Measurements from ENCODE around the gene CIDEA. TPM values are rescaled to one million over a fixed set of nuclear protein-coding genes. Genes with fewer than 3 reads are reported as not detected.

The CIDEA gene
- total RNA-seq, 1 donor from 2014 or later, result not detected

DNA sequence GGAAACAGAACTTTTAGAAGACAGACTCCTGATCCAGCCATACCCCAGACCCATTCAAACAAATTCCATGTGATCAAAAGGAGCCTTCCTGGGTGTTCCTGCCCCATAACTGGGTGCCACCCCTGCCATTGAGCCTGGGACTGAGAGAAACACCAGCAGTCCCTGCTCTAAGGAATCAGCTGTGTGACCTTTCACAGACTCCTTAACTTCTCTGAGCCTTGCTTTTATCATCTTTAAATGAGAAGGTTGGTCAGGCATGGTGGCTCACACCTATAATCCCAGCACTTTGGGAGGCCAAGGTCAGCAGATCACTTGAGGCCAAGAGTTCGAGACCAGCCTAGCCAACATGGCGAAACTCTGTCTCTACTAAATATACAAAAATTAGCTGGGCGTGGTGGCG is 20.6 kb downstream of the CIDEA start:
- no peaks in the 10 kb centered on the region for H3K27me3 ChIP-seq (ENCODE audit: low read depth)
- no peaks in the 10 kb centered on the region for H3K9me3 ChIP-seq
- H3K36me3 ChIP-seq, result no peaks in the 10 kb centered on the region
- no peak overlapping the region for H3K27ac ChIP-seq
- no peak for ATAC-seq
- DNase-seq, result no peak
- intact Hi-C loops (cut with DNase I), result no loop called here
- TF ChIP-seq, protein P1, sequence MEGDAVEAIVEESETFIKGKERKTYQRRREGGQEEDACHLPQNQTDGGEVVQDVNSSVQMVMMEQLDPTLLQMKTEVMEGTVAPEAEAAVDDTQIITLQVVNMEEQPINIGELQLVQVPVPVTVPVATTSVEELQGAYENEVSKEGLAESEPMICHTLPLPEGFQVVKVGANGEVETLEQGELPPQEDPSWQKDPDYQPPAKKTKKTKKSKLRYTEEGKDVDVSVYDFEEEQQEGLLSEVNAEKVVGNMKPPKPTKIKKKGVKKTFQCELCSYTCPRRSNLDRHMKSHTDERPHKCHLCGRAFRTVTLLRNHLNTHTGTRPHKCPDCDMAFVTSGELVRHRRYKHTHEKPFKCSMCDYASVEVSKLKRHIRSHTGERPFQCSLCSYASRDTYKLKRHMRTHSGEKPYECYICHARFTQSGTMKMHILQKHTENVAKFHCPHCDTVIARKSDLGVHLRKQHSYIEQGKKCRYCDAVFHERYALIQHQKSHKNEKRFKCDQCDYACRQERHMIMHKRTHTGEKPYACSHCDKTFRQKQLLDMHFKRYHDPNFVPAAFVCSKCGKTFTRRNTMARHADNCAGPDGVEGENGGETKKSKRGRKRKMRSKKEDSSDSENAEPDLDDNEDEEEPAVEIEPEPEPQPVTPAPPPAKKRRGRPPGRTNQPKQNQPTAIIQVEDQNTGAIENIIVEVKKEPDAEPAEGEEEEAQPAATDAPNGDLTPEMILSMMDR (IDR thresholded peaks at IDR 0.05), result no peak
- no peak overlapping the region for H3K4me3 ChIP-seq
- H3K4me1 ChIP-seq, result peaks cover 9% of the 10 kb centered on the region

DNA sequence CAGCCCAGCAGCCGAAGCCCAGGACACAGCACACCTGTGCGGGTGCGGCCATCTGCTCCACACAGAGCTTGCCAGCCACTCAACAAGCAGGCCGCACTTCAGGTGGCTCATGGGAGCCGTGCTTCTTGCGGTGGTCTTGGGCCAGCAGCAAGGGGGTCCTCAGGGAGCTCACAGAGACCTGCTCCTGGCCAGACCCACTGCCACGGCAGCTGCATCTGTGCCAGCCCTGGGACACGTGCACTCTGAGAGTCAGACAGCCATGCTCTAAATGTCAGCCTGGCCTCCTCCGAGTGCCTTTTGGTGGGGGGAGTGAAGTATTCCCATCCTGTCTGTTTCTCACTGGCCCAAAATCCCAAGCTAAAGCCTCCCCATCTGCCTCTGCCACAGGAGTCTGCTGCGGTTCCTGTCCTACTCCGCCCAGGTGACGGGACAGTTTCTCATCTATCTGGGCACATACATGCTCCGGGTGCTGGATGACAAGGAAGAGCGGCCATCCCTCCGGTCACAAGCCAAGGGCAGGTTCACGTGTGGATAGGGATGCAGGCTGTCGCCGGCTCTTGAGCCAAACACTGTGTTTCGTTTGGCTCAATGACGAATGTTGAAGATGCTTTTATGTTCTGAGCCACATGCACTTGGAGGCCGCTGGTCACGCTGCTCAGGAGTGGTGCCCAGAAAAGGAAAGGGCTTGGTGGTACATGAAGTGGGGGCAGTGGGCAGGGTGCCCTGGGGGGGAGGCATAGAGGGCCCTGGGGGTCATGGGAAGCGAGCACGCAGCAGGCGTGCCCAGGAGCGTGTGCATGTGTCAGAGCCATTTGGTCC is 22.8 kb downstream of the CIDEA start:
- no peak for DNase-seq
- Histone ChIP-seq H3K9me3 (no peaks in the 10 kb centered on the region), H3K4me3 (no peak overlapping the region), H3K27ac (no peak overlapping the region), H3K27me3 (ENCODE audit: low read depth) (no peaks in the 10 kb centered on the region), H3K36me3 (no peaks in the 10 kb centered on the region), H3K4me1 (peaks cover 9% of the 10 kb centered on the region)
- no peak for ATAC-seq
- TF ChIP-seq, protein P1 (IDR thresholded peaks at IDR 0.05), result no peak
- intact Hi-C loops (cut with DNase I), result no loop called here

DNA sequence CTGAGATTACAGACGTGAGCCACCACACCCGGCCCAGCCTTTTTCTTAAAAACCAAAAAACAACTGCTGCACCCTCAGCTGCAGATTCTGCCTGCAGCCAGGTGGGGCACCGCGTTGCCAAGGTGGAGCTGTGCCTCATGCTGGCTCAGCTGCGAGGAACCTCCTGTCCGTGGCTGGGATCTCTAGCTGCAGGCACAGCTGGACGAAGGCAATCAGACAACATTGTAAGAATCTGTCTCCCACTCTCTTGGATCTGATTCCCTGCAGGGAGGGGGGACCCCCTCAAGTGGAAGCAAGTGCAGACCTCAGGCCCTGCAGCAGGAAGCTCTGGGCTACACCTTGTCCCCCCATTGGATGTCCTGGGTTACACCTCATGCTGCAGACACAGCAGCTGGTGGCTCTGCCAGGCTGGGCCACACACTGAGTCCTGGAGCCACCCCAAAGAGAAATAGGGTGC is 24.1 kb downstream of the CIDEA start:
- peaks cover 9% of the 10 kb centered on the region for H3K4me1 ChIP-seq
- peak overlapping the region; percentile 82 for H3K27ac ChIP-seq
- H3K4me3 ChIP-seq, result peak overlapping the region; percentile 33
- H3K27me3 ChIP-seq (ENCODE audit: low read depth), result no peaks in the 10 kb centered on the region
- no peaks in the 10 kb centered on the region for H3K36me3 ChIP-seq
- TF ChIP-seq, protein P1 (IDR thresholded peaks at IDR 0.05), result no peak
- intact Hi-C loops (cut with DNase I), result no loop called here
- ATAC-seq (peak in 1 of 2 donors; percentile 3), DNase-seq (no peak)
- H3K9me3 ChIP-seq, result no peaks in the 10 kb centered on the region

DNA sequence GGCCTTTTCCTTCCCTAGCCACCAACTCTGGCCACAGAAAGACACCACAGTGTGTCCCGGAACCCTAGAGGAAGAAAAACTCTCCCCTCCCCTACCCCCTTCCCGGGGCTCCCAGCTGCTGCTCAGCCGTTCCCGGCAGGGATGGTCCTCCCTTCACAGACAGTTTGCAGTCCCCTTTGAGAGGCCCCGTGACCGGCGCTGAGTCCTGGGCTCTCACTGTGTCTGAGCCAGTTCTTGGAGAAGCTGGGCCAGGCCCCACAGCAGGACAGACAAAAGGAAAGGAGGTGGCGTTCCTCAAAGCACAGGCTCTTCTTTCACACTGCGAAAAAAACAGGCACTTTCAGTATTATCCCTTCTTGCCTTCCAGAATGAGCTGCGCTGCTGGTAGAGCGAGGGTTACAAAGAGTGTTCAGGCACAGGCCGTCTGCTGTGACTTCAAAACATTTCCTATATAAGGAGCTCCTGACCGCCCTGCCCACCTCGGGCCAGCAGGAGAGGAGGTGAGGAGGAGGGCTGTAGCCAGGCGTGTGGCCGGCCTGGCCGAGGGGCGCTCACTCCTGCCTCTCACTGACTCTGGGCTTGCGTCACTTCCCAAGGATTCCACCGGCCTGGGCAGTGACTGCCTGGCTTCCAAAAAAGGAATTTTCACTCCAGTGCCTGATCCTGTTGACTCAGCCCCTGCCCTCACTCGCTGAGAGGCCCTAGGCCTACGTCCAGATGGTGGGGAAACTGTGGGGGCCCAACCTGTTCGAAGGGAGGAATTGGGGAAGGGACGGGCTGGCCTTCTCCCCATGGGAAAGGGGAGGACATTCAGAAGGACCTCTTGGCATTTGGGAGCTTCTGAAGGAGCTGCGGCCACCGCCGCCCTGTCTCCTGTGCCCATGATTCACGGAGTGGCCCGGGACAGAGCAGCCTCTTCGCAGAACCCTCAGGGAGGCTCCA is 24.9 kb downstream of the CIDEA start:
- peaks cover 9% of the 10 kb centered on the region for H3K4me1 ChIP-seq
- TF ChIP-seq, protein P1 (IDR thresholded peaks at IDR 0.05), result no peak
- intact Hi-C loops (cut with DNase I), result no loop called here
- H3K4me3 ChIP-seq, result peak overlapping the region; percentile 33
- no peaks in the 10 kb centered on the region for H3K9me3 ChIP-seq
- H3K36me3 ChIP-seq, result no peaks in the 10 kb centered on the region
- DNase-seq (peak; percentile 74), ATAC-seq (peak; percentile 93 to 96)
- peak overlapping the region; percentile 82 for H3K27ac ChIP-seq
- no peaks in the 10 kb centered on the region for H3K27me3 ChIP-seq (ENCODE audit: low read depth)

DNA sequence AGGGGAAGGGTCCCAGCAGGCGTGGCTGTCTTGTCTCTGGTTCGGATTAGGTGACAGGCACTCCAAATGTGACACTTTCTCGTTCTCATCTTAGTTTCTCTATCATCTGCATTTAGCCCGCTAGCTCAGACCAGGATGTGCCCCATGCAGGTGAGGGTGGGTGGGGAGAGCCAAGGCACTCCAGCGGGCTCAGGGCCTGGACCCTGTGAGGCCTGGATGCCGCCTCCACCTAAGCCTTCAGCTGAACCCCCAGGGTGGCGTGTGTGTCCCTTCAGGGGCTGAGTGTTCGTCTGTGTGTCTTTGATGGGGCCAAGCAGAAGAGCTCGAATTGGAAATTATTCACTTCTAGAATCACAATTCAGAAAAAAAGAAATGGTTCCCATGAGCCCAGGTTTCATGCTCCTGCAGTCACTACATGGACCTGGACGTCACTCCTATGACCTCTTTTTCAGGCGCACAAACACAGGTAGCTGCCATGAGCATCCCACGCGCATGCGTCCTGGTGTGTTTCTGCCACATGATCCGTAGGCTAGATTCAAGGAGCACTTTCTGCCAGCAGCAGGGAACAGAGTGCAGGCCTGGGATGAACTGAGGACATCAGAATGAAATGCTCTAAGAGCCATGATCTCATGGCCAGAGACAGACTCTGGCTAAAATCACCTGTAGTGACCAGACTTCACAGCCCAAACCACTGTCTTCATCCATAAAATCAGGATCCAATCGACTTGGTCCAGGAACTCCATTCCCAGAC is 25.8 kb downstream of the CIDEA start:
- TF ChIP-seq, protein P1 (IDR thresholded peaks at IDR 0.05), result no peak
- Histone ChIP-seq H3K9me3 (no peaks in the 10 kb centered on the region), H3K27me3 (ENCODE audit: low read depth) (no peaks in the 10 kb centered on the region), H3K36me3 (no peaks in the 10 kb centered on the region), H3K27ac (peak overlapping the region; percentile 82), H3K4me3 (no peak overlapping the region), H3K4me1 (peaks cover 9% of the 10 kb centered on the region)
- no peak for ATAC-seq
- intact Hi-C loops (cut with DNase I), result no loop called here
- no peak for DNase-seq

Measured in lower lobe of right lung (tissue), 2 donors.